Colon (tissue), 2 donors: ENCODE data around the gene ADAM33.

Source experiments
- FAIRE-seq: peaks from 2 replicates; lab custom pipeline; 2012; peaks lifted over from hg19 to GRCh38; lab: Jason Lieb, UNC
- donor health status: control.
- donor health status: control.

ADAM33 gene

GRCh38 chr20:3646651-3647050, 35.2 kb downstream of the ADAM33 start:
- no peak for FAIRE-seq

- FAIRE-seq: no peak
These were observed 35.8 kb downstream of the ADAM33 start for GRCh38 chr20:3646067-3646440.

- FAIRE-seq: no peak
These were observed 36.3 kb downstream of the ADAM33 start for GRCh38 chr20:3645309-3646066.

- no peak for FAIRE-seq
These were observed 41.6 kb downstream of the ADAM33 start for GRCh38 chr20:3640259-3640658.

- FAIRE-seq: no peak
These were observed 46.5 kb downstream of the ADAM33 start for GRCh38 chr20:3635346-3635745.

GRCh38 chr20:3633913-3634478, 47.8 kb downstream of the ADAM33 start:
- no peak for FAIRE-seq

GRCh38 chr20:3632311-3633004, 49.4 kb downstream of the ADAM33 start:
- FAIRE-seq: no peak

- no peak for FAIRE-seq
These were observed 50.3 kb downstream of the ADAM33 start for GRCh38 chr20:3631534-3631933.

- FAIRE-seq: no peak
These were observed 51.4 kb downstream of the ADAM33 start for GRCh38 chr20:3630429-3630828.

- FAIRE-seq: no peak
These were observed 51.9 kb downstream of the ADAM33 start for GRCh38 chr20:3629893-3630292.

- FAIRE-seq: no peak
These were observed 53.1 kb downstream of the ADAM33 start for GRCh38 chr20:3628502-3629314.

GRCh38 chr20:3627476-3627875, 54.3 kb downstream of the ADAM33 start:
- no peak for FAIRE-seq

GRCh38 chr20:3622406-3622805, 59.4 kb downstream of the ADAM33 start:
- FAIRE-seq: no peak

GRCh38 chr20:3621111-3621510, 60.7 kb downstream of the ADAM33 start:
- no peak for FAIRE-seq
